Stimulated activated CD8-positive, alpha-beta memory T cell treated with anti-CD3 and anti-CD28 coated beads, Interleukin-2, amount 100 ng/mL, for 48 hours (primary cell): Measurements from ENCODE around the gene MAP3K3.

Experiments used
- DNase-seq, 2 donors: peaks; one replicate each; pipeline ENCODE4 v3.0.0-alpha.2; 2020; ENCODE audit warnings: low read depth in 2 of 2

The MAP3K3 gene

DNA sequence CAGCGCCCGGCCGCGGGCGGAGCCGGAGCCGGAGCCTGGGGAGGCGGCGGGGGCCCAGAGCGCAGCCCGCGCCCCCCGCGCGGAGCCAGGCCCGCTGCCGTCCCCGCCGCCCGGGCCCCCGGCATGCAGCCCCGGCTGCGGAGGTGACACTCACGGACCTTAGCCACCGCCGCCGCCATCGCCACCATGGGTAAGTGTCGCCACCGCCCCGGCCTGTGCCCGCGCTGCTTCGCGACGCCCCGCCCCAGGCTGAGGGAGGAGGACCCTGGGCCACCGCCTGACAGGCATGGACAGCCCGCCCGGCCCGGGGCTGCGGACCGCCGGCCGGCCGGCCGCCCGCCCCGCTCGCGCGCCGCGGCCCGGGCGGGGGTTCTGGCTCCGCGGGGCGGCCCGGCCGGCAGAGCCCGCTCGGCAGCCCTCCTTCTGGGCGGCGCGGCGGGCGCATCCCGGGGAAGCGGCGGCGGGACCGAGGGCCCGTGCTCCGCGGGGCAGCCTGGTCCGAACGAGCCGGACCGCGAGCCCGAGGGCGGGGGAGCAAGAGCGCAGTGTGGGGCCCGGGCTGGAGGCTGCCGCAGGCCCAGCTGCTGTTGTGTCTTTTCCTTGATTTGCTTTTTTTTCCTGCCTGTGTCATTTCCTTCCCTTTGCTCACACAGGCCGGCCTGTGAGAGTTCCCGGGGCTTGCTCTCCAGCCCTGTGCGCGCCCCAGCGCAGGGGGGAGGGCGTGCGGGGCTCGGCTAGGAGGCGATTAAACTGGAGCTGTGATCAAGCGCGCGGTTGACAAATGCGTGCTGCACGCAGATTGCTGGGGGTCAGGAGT is 565 bp downstream of the MAP3K3 start:
- peak; percentile 45 to 51 for DNase-seq

DNA sequence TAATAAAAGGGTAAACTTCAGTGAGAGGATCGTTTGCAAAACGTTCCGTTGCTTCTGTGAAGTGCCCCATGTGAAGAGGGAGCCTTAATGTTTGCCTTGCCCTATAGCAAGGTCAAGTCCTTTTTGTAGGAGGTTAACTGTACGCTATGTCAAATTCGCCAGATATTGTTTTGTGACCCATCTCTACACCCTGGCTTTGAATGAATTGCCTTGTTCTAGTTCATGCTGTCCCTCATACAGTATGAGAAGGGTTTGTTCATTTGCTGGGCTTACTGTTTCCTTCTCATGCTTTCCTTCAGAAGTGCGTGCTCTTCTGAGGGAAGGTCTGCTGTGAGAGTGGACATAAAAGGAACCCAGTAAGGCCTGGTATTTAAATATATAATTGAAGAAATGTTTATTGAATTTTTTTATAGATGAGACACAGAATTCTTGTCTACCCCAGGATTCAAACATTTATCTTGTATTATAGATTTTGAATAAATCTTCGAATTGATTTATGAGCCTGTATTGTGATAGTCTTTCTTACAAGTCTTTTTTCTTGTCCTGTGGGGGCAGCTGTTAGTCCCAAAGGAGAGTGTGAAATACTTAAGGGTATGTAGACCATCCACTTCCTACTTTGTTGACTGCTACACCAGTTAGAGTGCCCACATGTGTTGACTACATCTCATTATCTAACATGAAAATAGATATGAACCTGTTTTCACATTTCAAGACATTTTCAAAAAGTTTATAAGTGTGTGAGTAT is 1.7 kb downstream of the MAP3K3 start:
- DNase-seq: no peak

DNA sequence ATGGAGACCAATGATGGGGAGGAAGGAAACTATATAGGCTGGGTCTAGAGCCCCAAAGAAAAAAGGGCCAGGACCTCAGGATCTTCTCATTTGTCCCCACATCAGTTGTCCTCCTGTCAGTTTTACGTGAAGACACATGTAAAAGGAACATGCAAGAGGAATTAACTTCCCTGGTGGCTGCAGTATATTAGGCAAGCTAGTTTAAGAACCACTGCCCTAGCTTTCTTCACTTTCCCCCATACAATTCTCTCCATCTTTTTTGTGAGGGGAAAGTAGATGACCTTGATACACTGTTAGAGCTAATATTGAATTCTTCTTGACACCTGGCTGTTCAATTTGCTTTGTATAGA is 2.3 kb downstream of the MAP3K3 start:
- DNase-seq: no peak

- no peak for DNase-seq
Measured at GRCh38 chr17:63626551-63627180, 4.4 kb downstream of the MAP3K3 start.

- no peak for DNase-seq
Measured at GRCh38 chr17:63629627-63630026, 7.4 kb downstream of the MAP3K3 start.

- DNase-seq: no peak
Measured at GRCh38 chr17:63631062-63631461, 8.8 kb downstream of the MAP3K3 start.

- DNase-seq: no peak
Measured at GRCh38 chr17:63631626-63632025, 9.4 kb downstream of the MAP3K3 start.

DNA sequence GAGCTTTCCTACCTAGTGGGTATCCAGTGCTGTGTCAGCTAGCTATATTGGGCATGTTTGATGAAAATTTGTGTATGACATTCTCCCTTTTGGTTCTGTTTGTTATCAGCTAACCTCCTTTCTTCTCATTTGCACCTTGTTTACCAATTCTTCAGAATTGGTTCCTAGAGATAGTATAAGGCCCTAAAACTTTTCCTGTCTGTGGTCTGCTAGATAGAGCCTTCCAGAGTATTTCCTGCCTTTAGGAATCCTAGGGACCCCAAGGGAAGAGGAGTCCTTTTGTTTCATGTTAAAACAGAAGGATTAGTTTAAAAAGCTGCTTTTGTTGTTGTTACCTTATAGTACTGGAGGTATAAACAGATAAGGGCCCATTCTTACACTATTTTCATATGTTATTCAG is 11.5 kb downstream of the MAP3K3 start:
- DNase-seq: no peak

- no peak for DNase-seq
Measured at GRCh38 chr17:63634163-63634562, 11.9 kb downstream of the MAP3K3 start.

- DNase-seq: no peak
Measured at GRCh38 chr17:63634816-63635215, 12.6 kb downstream of the MAP3K3 start.

DNA sequence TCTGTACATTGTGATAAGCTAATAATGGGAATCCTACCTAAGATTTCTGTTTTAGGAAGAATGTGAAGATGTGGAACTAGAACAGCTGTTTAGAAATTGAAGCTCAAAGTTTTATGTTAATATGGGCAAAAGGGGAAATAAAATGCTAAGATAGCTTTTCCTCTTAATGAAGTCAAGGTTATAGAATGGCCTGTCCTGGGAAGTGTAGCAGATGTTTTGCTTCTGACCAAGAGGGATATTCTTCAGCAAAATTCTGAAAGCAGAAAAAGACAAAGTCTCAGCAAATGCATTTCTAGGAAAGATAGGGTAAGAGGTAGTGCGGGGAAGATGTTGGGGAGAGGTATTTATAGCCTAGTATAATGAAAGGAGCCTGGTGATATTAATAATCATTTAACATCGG is 13.1 kb downstream of the MAP3K3 start:
- no peak for DNase-seq

DNA sequence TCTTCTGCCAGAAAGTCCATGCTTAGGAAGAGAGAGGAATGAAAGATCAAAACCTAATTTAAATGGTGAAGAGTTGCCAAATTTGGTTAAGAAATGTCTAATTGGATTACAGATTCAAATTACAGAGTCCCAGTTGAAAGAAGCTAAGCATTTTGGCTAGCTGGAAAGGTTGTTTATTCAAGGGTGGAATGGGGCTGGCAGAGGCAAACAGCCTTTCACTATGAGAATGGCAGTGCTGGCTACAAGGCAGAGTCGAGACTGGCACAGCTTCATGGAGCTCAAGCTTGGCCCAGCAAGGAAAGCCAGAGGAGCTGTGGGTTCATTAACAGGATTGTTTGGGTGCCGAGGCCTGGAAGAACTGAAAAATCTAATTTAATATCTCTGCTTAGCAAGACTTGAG is 13.6 kb downstream of the MAP3K3 start:
- DNase-seq: no peak

DNA sequence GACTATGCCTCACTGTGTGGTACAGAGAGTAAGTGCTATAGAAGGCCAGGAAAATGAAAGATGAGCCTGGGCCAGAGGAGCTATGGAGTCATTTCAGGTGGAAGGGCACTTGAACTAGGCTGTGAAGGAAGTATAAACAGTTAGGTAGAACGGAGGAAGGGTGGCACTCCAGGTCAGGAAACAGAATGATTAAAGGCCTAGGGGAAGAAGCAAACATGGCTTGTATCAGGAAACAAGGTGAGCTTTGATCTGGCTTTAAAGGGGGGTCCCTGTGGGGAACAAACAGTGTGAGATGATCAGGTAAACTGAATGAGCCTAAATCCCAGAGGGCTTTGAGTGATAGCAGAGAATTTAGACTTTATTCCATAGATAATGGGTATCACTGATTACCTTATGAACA is 16.9 kb downstream of the MAP3K3 start:
- DNase-seq: no peak

DNA sequence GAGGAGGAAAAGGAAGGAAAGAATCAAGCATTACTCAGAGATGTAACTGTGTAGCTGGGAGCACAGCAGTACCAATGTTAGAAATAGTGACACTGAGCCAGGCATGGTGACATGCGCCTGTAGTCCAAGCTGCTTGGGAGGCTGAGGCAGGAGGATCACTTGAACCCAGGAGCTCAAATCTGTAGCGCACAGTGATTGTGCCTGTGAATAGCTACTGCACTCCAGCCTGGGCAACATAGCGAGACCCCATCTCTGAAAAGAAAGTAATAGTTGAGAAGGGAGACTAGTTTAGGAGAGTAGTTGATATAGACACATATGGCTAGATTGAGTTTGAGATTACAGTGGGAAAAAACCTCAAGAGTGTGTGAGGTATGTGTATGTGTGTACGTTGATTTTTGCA is 17.8 kb downstream of the MAP3K3 start:
- no peak for DNase-seq

DNA sequence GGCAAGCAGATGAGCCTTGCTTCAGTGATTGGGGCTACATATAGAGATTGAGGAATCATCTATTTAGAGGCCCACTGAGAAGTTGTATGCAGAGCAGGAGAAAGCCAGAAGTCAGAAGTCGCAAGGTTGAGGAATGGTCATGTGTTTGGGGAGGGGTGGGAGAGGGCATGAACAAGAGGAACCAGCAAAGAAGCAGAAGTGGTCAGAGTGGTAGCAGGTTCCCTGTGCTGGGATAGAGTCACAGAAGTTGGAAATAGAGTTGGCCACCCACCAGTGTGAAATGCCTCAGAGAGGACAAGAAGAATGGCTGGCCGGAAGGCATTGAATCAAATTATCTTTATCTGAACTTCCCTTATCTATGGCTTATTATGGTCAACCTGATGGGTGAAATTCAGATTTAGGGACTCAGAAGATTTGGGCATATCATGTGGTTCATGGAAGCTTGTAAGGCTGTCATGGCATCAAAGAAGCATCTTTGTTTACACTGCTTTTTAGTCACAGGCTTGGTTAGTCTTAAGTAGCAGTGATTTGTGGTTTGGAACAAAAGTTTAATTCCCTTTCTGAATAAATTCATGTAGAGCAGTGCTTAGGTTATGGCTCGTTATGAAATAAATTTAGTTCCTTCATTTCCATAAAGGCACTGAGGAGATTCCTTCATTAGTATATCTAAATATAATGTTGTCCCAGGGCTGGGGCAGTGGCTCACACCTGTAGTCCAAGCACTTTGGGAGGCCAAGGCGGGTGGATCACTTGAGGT is 19.7 kb downstream of the MAP3K3 start:
- no peak for DNase-seq

DNA sequence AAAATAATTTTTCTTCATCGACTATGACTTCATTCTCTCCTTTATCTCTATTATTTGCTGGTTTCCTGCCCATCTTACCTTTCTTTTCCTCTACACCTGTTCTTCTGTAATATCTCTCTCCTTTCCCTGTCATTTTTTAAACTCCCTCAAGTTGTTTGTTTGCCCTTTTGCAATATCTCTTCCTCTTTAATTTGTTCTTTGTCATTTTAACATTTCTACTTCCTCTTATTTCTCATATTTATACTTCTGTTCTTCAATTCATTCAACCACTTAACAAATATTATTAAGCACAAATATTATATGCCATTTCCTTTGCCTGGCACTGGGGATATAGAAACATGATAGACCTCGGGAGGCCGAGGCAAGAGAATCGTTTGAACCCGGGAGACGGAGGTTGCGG is 22.6 kb downstream of the MAP3K3 start:
- DNase-seq: no peak

- DNase-seq: no peak
Measured at GRCh38 chr17:63645775-63646487, 23.7 kb downstream of the MAP3K3 start.

DNA sequence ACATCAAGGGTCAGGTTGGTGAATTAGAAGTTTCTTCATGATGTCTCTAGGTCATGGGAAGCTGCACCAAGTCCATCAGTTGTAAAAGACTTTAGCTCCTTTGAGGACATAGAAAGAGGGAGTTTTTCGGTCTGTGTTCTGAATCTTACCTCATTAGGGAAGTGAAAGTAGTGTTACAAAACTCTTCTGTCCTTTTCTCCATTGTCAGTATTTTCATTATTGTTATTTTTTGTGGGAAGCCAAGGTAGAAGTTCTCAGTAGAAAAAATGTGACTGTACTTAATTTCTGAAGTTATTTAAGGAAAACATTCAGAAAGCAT is 24.2 kb downstream of the MAP3K3 start:
- no peak for DNase-seq

- DNase-seq: no peak
Measured at GRCh38 chr17:63647065-63647725, 25.0 kb downstream of the MAP3K3 start.

GRCh38 chr17:63647936-63648335 is 25.7 kb downstream of the MAP3K3 start:
- DNase-seq: no peak

- no peak for DNase-seq
Measured at GRCh38 chr17:63649813-63650212, 27.6 kb downstream of the MAP3K3 start.
